ENCODE measurements around the gene ATG7.

DNA sequence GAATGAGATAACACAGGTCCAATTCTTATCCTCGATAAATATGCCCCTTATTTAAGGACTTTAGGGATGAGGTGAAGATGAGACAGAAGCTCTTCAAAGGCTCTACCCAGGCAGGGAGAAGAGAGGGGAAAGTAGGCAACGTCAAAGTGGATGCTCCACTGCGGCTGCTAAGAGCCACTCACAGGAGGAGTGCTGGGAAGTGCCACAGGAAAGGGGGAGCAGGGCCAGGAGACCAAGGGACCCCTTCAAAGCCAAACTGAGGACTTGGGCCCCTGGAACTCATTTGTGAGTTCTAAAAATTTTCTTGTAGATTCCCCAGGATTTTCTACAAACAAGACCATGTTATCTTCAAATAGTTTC, 47.3 kb upstream of the ATG7 start:
- TF ChIP-seq, protein P1, sequence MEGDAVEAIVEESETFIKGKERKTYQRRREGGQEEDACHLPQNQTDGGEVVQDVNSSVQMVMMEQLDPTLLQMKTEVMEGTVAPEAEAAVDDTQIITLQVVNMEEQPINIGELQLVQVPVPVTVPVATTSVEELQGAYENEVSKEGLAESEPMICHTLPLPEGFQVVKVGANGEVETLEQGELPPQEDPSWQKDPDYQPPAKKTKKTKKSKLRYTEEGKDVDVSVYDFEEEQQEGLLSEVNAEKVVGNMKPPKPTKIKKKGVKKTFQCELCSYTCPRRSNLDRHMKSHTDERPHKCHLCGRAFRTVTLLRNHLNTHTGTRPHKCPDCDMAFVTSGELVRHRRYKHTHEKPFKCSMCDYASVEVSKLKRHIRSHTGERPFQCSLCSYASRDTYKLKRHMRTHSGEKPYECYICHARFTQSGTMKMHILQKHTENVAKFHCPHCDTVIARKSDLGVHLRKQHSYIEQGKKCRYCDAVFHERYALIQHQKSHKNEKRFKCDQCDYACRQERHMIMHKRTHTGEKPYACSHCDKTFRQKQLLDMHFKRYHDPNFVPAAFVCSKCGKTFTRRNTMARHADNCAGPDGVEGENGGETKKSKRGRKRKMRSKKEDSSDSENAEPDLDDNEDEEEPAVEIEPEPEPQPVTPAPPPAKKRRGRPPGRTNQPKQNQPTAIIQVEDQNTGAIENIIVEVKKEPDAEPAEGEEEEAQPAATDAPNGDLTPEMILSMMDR (IDR thresholded peaks at IDR 0.05; ENCODE audit: borderline replicate concordance, extremely low read depth, low read length, poor library complexity, severe bottlenecking) = no peak
- TF ChIP-seq EZH2 (IDR thresholded peaks at IDR 0.05; ENCODE audit: borderline replicate concordance, low read depth, low read length, severe bottlenecking) = no peak
